22Rv1 (cell line): ENCODE measurements around the gene SLC25A26.
"Not testable (repeated sequence)": the region's sequence is repeated elsewhere in the genome, so short reads cannot be mapped to it uniquely, and the experiment has no call there.

ENCODE experiments used
- H3K27ac ChIP-seq: fragments of 450-650 bp; 2 replicates; pipeline ENCODE4 v1.5.1; 2017
- ZFX ChIP-seq: fragments of 450-650 bp; IDR thresholded peaks from 2 replicates; pipeline ENCODE4 v1.6.1; 2017; ENCODE audit warnings: antibody characterized with exemption, borderline replicate concordance
- TF ChIP-seq, protein P1 (sequence below): fragments of 450-650 bp; IDR thresholded peaks from 2 replicates; pipeline ENCODE4 v1.5.1; 2017; ENCODE audit warnings: mild to moderate bottlenecking

SLC25A26 gene

DNA sequence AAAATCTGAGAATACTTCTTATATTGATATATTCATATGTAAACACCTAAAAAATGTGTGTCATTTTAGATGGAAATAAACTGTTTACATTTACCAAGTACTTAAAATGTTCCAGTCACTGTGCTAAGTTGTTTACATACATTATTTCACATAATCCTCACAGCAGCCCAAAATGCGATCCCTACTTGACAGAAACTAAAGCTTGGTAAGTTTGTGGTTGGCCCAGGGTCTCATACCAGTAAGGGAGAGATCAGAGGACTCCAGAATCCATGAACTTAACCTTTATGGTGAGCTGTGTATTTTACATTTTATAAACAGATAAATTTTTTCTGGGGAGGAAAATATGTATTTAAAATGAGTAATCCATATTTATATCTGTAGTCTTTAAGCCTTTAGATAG is 51.2 kb downstream of the SLC25A26 start:
- H3K27ac ChIP-seq = no peak overlapping the region
- TF ChIP-seq ZFX = no peak
- TF ChIP-seq, protein P1, sequence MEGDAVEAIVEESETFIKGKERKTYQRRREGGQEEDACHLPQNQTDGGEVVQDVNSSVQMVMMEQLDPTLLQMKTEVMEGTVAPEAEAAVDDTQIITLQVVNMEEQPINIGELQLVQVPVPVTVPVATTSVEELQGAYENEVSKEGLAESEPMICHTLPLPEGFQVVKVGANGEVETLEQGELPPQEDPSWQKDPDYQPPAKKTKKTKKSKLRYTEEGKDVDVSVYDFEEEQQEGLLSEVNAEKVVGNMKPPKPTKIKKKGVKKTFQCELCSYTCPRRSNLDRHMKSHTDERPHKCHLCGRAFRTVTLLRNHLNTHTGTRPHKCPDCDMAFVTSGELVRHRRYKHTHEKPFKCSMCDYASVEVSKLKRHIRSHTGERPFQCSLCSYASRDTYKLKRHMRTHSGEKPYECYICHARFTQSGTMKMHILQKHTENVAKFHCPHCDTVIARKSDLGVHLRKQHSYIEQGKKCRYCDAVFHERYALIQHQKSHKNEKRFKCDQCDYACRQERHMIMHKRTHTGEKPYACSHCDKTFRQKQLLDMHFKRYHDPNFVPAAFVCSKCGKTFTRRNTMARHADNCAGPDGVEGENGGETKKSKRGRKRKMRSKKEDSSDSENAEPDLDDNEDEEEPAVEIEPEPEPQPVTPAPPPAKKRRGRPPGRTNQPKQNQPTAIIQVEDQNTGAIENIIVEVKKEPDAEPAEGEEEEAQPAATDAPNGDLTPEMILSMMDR = no peak

DNA sequence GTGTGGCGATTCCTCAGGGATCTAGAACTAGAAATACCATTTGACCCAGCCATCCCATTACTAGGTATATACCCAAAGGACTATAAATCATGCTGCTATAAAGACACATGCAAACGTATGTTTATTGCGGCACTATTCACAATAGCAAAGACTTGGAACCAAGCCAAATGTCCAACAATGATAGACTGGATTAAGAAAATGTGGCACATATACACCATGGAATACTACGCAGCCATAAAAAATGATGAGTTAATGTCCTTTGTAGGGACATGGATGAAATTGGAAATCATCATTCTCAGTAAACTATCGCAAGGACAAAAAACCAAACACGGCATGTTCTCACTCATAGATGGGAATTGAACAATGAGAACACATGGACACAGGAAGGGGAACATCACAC is 54.0 kb downstream of the SLC25A26 start:
- not testable (repeated sequence) for H3K27ac ChIP-seq

DNA sequence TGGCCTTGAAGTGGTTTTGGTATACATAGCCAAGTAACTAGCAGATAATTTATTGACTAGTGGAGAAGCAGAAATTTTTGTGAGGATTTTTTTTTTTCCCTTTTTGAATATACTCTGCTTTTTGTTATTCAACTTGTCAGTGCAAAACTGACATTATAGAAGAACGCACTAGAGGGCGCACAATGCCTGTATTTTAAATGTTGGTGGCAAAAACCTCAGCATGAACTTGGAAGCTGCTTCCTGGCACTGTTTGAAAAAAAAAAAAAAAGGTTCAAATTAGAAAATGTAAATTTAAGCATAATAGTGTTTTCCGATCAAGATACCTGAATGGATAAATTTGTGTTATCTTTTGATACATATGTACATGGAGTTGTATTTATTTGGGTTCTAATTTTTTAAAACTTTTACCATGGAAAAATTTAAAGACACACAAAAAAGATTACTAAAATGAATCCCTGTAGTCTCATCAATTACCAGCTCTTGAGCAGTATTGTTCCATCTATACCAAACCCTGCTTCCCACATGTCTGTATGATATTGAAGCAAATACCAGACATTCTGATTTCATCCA is 56.0 kb downstream of the SLC25A26 start:
- H3K27ac ChIP-seq = no peak overlapping the region
- TF ChIP-seq, protein P1 = peak; percentile 82
- no peak for TF ChIP-seq ZFX

DNA sequence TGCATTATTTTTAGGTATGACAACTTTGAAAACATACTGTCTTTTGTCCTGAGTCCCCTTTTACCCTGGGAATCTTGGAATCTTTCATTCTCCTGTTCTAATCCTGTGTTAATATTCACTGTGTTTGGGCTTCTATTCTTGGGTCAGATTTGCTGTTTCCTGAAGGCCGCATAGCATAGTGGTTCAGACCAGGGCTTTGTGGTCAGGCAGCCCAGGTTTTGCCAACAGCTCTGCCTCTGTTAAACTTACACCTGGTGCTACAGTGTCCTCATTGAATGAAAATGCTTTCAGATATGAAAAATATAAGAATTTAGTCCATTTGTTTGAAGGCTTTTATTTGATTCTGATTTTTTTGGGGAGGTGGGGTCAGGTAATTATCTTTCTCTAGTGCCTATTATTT is 58.4 kb downstream of the SLC25A26 start:
- TF ChIP-seq, protein P1 = no peak
- TF ChIP-seq ZFX = no peak
- H3K27ac ChIP-seq = no peak overlapping the region

DNA sequence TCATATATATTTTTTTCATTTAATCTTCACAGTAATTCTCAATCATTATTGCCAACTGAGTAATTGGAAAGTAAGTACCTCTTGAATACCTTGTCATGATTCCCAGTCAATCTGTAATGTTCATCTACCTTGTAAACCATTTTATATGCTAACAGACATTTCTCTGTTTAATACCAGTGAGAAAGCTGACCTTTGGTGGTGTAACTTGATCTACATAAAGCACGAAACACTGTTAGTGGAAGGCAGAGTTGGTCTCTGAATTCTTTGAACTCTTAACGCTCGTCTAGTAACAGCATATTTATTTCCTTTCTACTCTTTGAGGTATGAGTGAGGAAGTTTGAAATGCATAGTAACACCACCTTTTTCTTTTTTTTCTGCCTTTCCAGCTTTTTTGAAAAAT is 59.5 kb downstream of the SLC25A26 start:
- no peak overlapping the region for H3K27ac ChIP-seq
- TF ChIP-seq ZFX = no peak
- TF ChIP-seq, protein P1 = no peak

DNA sequence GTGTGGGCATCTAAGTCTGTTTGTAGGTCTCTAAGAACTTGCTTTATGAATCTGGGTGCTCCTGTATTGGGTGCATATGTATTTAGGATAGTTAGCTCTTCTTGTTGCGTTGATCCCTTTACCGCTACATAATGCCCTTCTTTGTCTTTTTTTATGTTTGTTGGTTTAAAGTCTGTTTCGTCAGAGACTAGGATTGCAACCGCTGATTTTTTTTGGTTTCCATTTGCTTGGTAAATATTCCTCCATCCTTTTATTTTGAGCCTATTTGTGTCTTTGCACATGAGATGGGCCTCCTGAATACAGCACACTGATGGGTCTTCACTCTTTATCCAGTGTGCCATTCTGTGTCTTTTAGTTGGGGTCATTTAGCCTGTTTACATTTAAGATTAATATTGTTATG is 71.1 kb downstream of the SLC25A26 start:
- not testable (repeated sequence) for H3K27ac ChIP-seq

DNA sequence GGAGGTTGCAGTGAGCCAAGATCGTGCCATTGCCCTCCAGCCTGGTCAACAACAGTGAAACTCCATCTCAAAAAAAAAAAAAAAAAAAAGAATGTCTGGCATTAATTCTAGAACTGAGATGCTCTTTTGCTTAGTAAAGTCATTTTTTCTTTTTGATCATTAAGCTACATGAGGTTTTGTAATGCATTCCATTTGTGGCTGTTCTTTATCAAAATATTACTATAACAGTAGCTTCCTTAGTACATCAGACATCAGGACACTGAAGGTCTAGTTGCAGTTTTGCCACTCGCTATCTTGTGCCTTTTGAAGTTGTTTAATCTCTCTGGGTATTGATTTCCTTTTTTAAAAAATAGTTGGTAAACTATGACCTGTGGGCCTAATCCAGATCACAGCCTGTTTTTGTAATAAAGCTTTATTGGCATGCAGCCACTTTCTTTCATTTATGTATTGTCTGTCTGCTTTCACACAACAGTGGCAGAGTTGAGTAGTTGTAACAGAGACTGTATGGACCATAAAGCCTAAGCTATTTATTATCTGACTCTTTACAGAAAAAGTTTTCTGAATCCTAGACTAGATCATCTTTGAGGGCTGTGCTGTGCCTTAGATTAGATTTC is 76.6 kb downstream of the SLC25A26 start:
- TF ChIP-seq, protein P1 = no peak
- no peak for TF ChIP-seq ZFX
- H3K27ac ChIP-seq = no peak overlapping the region

DNA sequence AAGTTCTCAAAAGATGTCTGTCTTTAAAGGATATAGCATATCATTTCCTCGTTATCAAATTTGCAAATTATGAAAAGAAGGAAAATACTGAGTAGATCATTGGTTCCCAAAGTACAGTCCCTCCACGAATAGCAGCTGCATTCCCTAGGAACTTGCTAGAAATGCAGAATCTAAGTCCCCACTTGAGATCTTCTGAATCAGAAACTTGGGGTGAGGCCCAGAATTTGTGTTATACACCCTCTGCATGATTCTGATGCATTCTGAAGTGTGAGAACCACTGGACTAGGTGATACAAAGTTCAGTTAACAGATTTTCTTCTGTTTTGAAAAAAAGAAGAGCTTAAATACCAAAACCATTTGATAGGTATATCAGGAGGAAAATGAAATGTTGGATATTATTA is 77.1 kb downstream of the SLC25A26 start:
- TF ChIP-seq ZFX = no peak
- TF ChIP-seq, protein P1 = no peak
- H3K27ac ChIP-seq = no peak overlapping the region
